Stimulated activated naive CD4-positive, alpha-beta T cell treated with Interleukin-2 at 50 U/mL for 16 hours (primary cell): ENCODE measurements around the gene RARA.

Experiments used
- DNase-seq: peaks from one replicate; lab custom pipeline; 2025; lab: John Stamatoyannopoulos, UW

Gene RARA

DNA sequence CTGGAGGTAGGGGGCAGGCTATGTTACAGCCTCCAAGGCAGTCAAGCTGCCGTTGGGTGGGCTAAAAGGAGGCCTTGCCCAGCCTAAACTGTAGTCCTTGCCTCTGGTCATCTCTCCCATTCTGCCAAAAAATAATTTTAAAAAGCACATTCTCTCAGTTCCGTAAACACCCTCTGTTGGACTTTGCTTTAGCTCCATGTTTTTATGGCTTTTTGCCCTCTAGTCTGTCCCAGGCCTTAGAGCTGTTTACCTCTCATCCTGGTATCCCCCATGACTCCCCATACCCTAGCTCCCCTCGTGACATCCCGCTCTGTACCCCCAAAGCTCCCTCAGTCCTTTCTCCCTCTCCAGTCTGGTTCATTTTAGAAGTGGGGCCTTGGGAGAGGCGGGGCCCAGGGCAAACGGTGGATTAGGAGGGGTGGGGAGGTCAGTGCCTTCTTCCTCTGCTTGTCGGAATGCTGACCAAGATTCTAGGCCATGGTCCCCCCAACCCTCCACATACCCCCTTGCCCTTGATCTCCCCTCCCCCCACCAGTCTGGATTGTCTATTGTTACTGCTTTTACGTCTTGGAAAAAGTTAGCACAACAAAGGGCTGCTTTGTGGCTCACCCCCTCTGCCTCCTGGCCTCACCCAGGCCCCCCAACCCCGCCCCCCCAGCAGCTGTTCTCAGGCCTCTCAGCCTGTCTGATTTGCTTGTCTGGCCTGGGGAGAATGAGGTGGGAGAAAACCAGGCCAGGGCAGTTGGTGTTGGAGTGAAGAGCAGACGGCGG is 37.2 kb downstream of the RARA start:
- DNase-seq = no peak

GRCh38 chr17:40346765-40347158 is 37.8 kb downstream of the RARA start:
- DNase-seq = no peak

- DNase-seq = no peak
Observed at GRCh38 chr17:40347319-40348135, 38.5 kb downstream of the RARA start.

DNA sequence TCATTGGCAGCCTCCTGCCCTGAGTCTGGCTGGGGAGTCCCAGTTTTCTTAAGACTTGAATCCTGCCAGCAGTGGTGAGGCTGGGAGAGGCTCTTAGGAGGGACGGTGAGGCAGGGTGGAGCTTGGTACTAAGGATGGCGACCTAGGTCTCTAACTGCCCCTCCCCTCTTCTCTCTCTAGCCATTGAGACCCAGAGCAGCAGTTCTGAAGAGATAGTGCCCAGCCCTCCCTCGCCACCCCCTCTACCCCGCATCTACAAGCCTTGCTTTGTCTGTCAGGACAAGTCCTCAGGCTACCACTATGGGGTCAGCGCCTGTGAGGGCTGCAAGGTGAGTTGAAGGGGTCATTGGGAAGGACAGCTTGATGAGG is 39.1 kb downstream of the RARA start:
- DNase-seq = no peak

GRCh38 chr17:40348562-40349476 is 39.8 kb downstream of the RARA start:
- DNase-seq = no peak

- no peak for DNase-seq
Observed at GRCh38 chr17:40349477-40349894, 40.5 kb downstream of the RARA start.

- DNase-seq = no peak
Observed at GRCh38 chr17:40349895-40350688, 41.1 kb downstream of the RARA start.

- no peak for DNase-seq
Observed at GRCh38 chr17:40350689-40351358, 41.8 kb downstream of the RARA start.

DNA sequence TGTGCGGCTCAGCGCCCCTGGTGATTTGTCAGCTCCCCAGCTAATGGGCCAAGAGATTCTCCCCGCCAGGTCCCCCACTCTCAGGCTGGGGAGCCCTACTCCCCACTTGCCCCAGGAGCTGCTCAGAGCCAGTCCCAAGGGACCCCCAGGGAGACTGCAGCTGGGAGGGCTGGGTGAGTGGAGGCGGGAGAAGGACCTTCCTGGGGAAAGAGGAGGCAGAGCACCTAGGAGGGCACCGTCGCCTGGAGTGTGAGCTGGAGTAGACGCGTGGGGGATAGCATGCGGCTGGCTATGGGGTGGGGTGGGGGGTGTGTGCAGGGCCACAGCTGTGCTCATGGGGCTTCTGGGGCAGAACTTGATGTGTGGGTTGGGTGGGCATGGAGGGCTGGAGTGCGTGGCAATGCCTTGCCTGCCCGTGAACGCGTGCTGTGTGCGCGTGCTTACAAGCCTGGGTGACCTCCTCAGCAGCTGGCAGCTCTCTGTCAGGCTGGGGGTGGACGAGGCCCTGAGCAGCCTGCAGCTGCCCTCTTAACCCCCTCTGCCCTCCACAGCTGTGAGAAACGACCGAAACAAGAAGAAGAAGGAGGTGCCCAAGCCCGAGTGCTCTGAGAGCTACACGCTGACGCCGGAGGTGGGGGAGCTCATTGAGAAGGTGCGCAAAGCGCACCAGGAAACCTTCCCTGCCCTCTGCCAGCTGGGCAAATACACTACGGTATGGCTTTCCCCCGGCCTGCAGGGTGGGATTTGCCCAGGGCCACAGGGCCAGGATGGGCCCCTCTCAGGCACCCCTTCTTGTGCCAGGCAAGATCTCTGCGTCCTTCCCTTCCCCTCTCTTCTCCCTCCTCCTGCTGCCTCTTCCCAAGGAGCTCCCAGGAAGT is 42.6 kb downstream of the RARA start:
- DNase-seq = no peak

- DNase-seq = no peak
Observed at GRCh38 chr17:40352237-40352778, 43.3 kb downstream of the RARA start.

DNA sequence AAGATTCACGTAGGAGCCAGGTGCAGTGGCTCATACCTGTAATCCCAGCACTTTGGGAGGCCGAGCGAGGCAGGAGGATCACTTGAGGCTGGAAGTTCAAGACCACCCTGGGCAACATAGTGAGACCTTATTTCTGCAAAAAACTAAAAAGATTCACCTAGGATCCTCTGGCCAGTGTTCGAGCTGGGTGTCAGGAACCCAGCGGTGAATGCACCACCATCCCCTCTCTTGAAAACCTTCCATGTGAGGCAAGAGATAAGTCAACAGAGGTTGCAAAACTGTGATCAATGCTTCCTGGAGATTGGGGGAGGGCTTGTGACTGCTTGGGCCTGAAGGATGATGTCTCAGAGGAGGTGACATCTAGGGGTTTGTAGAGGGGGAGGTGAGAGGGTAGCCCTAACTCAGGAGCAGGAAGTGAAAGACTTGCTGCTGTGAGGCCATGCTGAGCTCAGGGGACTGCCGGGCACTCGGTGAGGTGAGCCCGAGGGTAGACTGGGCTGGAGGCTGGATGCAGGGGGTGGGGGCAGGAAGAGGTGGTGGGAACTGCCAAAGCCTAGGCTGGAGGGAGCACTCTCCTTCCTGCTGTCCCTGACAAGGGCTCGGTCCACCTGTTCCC is 43.9 kb downstream of the RARA start:
- no peak for DNase-seq

DNA sequence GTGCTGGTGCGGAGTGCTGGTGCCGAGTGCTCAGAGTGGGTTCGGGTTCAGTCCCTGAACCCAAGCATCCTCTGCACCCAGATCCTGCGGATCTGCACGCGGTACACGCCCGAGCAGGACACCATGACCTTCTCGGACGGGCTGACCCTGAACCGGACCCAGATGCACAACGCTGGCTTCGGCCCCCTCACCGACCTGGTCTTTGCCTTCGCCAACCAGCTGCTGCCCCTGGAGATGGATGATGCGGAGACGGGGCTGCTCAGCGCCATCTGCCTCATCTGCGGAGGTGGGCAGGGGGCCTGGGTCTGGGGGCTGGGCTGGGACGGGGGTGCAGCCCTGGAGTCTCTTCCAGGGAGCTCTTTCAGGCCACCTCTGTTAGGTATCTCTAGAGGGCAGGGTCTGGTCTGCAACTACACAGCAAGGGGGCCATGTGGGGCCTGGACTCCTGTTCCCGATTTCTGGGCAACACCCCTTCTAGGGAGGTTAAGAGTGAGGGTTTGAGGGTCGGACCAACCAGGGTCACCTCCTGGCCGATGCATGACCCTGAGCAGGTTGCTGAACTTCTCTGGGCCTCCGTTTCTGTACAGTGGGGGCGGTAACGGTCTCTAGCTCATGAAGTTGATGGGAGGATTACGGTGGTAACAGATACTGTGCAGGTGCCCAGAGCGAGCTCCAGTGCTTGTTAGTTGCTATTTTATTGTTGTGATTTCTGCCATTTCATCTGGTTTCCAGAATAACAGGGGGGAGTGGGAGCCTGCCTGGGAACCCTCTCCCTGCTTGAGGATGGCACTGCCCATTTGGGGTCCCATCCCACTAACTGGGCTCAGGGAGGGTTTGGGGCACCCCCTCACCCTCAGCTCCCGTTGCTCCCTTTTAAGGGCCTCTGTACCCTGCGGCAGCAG is 45.5 kb downstream of the RARA start:
- no peak for DNase-seq

GRCh38 chr17:40355123-40355803 is 46.3 kb downstream of the RARA start:
- peak; percentile 59 for DNase-seq

GRCh38 chr17:40355804-40356758 is 47.1 kb downstream of the RARA start:
- no peak for DNase-seq

DNA sequence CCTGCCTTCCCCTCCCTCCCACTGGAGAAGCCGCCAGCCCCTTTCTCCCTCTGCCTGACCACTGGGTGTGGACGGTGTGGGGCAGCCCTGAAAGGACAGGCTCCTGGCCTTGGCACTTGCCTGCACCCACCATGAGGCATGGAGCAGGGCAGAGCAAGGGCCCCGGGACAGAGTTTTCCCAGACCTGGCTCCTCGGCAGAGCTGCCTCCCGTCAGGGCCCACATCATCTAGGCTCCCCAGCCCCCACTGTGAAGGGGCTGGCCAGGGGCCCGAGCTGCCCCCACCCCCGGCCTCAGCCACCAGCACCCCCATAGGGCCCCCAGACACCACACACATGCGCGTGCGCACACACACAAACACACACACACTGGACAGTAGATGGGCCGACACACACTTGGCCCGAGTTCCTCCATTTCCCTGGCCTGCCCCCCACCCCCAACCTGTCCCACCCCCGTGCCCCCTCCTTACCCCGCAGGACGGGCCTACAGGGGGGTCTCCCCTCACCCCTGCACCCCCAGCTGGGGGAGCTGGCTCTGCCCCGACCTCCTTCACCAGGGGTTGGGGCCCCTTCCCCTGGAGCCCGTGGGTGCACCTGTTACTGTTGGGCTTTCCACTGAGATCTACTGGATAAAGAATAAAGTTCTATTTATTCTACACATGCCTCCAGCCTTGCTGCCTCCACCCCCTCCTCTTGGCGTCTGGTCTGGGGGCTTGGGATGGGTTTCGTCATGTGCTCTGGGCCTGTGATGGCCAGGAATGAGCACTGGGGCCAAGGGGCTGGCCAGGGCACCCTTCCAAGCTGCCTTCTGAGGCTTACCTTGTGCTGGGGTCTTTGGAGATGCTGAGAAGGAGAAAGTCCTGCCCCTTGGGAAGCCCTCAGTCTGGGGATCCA is 48.3 kb downstream of the RARA start:
- DNase-seq = no peak
